GM19468 (cell line): Measurements from ENCODE around the gene ARHGEF17.
A peak's percentile ranks its signal among the peaks of the same experiment; 100 is the strongest.

Source experiments
- ATAC-seq: cut with Tn5 transposase; IDR thresholded peaks from one replicate; pipeline ENCODE4 v1.9.1; 2021; ENCODE audit warnings: mild to moderate bottlenecking, moderate library complexity, moderate number of reproducible peaks; ENCODE audit not compliant: unreplicated experiment; ENCODE audit errors: extremely low read depth

ARHGEF17 gene

DNA sequence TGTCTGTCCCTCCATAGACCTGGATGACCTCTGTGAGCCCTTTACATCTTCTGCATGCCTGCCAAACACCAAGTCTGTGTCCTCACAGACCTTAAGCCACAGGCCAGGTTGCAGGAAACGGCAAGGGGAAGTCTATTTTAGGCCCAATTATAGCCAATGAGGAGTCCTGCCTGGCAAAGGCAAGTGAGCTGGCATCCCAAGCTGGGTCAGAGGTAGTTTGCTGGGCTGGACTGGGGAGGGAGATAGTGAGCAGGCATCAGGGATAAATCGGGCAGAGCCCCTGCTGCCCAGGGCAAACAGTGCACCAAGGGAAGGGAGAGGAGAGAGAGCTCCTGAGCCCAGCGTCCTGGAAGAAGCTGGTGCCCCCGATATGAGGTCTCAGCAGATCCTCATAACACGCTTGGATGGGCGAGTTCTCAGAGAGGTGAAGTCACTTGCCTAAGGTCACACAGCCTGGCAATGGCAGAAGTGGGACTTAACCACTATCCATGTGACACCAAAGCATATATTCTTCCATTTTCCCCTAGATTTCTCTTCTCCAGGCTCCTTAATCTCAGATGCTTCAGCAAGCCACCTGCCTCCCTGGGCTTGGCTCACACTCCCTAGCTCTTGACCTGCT, 64.4 kb downstream of the ARHGEF17 start:
- ATAC-seq = no peak

DNA sequence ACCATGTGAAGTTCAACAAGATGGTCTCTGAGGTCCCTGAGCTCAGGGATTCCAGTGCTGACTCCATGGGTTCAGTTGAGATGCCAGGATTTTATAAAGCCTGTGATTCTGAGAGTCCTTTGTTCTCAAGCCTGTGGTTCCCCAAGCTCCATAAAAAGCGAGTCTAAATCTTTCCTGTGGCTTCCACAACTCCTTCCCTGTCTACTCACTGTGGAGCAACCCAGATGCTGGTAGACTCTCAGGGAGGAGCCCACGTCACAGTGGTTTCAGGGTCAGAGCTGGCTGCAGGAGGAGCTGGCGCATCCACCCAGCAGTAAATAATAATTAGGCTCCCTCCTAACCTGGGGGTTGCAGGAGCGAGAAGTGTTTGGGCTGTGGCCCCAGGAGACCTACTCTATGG, 66.1 kb downstream of the ARHGEF17 start:
- no peak for ATAC-seq

- no peak for ATAC-seq
Observed at GRCh38 chr11:73375830-73376159, 67.7 kb downstream of the ARHGEF17 start.

- ATAC-seq = peak; percentile 79
Observed at GRCh38 chr11:73376160-73376802, 68.2 kb downstream of the ARHGEF17 start, which contains the start of gene RELT. TSS of gene RELT (plus strand) at chr11:73376399. CDS start at chr11:73389137, 12,738 bp downstream.

DNA sequence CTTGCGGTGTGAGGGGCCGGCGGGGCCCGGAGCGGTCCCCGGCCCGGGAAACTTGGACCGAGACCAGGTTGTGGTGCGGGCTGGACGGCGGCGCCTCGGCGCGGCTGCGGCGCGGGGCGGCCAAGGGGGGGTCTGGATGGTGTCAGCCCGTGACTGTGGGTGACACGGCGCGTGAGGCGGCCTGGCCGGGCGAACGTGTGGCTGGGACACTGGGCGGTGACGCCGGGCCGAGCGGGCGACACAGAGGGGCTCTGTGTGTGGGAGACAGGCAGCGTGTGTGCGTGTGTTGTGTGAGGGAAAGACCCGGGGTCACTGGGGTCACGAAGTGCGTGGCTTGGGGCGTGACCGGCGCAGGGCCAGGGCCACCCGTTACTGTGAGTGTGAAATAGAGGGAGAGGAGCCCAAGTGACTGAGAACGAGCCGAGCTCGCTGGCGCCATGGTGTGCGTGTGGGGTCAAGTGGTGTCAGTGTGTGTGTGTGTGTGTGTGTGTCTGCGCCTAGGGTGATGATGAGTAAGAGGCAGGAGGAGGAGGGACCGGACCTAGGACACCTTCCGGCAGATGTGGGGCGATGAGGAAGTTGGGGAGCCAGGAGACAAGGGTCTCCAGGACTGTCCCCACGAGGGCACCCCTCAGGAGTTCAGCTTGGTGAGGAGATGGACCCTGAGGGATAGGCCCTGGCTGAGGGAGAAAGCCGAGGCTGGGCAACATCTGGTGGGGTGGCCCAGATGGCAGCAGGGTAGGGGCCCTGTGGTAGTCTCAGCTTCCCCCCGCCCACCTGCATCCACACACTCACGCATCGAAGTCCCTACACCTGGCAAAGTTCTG, 68.9 kb downstream of the ARHGEF17 start:
- ATAC-seq = no peak

DNA sequence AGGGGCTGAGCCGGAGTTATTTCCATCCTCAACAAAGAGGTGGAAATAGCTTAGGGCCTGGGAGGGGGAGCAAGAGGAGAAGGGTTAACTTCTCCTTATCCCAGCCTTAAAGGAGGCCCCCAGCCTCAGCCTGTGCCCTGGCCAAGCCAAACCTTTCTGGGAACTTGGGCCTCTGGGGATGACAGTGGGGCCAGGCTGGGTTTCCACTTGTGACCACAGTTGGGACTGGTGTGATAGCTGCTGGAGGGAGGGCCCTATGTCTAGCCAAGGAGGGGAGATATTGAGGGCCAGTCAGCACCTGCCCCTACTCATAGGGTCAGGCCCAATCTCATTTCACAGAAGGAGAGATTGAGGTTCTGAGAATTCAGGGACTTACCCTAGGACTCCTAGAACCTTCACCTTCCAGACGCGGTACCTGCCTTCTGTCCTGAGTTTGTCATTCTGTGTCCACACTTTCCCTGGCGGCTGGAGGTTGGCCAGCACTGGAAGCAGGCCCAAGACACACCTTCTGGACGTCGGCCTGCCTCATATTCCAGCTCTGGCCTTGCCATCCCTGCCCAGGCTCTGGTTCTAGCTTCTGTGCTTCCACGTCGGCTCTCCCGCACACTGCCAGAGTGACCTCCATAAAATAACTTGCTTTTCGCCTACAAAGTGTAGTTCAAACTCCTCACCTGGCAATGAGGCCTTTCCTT, 71.3 kb downstream of the ARHGEF17 start:
- ATAC-seq = no peak

DNA sequence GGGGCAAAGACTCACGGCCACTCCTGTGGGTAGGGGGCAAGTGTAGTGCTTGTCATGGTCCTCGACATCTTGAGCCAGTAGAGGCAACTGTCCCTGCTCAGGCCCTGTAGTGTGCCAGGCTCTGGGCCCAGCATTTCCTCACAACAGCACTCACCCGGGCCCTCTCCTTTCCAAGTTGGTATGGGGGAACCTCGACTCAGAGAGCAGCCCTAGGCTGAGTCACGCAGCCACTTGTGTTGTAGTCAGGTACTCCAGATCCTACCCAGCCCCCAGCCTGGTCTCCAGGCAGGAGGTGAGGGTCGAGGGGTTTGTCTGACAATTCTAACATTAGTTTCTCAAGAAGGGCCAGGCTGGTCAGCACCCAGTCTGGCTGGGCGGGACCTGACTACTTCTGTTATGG, 72.3 kb downstream of the ARHGEF17 start:
- ATAC-seq = no peak

DNA sequence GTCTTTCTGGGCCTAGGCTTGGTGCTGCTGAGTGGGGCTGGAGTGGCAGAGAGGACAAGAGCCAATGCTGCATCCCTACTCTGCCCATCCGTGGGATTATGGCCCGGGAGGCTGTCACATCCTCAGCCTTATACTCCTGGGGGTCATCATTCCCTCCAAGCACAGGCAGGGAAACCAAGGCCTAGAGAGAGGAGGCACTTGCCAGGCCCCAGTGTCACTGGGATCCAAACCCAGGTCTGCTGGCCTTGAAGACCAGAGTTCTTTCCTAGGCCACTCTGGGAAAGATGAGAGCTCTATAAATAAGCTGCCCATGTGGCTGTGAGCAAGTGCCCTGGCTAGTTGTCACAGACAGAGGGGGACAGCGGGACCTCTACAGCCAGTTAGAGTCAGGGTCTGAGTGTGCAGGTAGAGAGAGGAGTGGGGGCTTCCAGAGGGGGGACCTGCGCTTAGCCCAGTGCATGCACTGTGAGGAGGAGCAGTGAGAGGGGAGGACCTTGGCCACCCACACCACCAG, 72.9 kb downstream of the ARHGEF17 start:
- ATAC-seq = no peak

DNA sequence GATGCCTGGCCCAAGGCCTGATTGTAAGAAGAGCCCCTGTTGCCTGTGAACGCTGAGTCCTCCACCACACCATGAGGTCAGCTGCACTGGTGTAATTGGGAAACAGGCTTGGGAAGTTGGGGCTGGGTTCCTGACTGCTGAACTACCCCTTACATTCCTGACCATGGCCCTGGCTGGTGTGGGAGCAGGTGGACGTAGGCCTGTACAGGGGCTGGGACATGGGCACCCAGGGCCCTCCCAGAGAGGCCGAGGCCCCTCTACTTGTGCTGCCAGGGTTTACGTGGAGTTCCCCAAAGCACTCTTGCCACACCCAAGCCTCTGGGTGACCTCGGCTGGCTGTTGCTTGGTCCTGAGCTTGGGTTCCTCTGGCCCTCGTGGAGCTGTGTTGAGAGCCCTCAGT, 73.5 kb downstream of the ARHGEF17 start:
- ATAC-seq = no peak

- no peak for ATAC-seq
Observed at GRCh38 chr11:73382183-73382582, 74.1 kb downstream of the ARHGEF17 start.

- ATAC-seq = no peak
Observed at GRCh38 chr11:73382747-73383146, 74.7 kb downstream of the ARHGEF17 start.

DNA sequence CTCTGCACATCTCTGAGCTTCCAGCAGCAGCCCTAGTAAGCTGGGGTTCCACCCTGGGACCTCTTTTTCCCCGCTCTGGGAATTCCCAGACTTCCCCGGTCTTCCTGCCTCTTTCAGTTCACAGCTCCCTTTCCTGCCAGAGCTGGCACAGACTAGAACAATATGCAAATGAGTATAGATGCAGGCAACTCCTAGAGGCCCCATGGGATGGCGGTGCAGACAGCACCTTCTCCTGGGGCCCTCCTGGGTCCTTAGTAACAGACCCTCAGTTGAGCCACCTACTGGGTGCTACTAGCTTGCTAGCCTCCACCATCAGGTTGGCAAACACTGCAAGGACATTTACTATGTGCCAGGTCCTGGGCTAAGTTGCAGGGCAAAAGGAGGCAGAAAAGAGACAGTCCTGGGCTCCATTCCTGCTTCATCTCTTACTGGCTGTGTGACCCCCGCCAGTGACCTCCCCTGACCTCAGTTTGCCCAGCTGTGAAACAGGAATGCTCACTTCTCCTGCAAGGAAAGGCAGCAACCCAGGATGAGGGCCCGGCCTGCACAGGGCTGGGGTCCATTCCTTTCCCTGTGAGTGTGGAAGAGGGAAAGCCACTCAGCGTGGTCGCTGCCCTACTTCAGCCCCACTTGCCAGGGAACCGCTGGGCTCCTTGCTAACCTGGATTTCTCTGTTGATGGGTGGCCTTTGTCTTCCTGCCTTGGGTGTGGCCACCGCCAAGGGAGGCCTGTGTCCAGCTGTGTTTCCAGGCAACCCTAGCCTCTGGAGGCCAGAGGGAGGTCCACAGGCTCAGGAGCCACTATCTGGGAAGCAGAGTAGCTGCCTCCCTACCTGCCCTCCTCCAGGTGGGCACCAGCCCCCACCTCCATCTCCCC, 75.4 kb downstream of the ARHGEF17 start:
- ATAC-seq = no peak

DNA sequence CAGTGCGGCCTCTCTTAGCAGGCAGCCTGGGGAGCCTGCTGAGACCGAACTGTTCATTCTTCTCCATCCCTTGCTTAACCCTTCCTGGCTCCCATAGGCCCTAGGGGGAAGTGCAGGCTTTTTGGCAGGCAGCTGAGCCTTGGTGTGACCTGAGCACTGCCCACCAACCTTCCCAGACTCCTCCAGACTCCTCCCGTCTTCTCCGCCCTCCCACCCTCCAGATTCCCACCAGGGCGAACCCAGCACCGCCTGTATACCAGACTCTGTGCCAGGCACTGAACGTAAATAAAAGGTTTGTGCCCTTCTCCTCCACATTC, 76.0 kb downstream of the ARHGEF17 start:
- no peak for ATAC-seq

DNA sequence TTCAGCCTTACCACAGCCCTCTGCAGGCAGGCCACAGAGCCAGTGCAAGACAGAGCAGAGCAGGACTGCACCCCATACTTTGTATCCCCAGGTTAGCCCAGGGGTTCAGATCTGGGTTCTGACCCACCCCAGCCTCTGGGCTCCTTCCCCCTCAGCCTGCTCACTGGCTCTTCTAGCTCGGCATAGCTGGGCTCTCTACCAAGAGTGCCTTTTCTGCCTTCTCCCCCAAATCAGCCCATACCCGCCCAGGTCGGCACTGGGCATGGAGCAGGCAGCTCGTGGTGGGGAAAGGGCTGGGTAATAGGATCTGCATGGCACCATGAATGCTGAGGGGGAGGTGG, 76.4 kb downstream of the ARHGEF17 start:
- no peak for ATAC-seq

DNA sequence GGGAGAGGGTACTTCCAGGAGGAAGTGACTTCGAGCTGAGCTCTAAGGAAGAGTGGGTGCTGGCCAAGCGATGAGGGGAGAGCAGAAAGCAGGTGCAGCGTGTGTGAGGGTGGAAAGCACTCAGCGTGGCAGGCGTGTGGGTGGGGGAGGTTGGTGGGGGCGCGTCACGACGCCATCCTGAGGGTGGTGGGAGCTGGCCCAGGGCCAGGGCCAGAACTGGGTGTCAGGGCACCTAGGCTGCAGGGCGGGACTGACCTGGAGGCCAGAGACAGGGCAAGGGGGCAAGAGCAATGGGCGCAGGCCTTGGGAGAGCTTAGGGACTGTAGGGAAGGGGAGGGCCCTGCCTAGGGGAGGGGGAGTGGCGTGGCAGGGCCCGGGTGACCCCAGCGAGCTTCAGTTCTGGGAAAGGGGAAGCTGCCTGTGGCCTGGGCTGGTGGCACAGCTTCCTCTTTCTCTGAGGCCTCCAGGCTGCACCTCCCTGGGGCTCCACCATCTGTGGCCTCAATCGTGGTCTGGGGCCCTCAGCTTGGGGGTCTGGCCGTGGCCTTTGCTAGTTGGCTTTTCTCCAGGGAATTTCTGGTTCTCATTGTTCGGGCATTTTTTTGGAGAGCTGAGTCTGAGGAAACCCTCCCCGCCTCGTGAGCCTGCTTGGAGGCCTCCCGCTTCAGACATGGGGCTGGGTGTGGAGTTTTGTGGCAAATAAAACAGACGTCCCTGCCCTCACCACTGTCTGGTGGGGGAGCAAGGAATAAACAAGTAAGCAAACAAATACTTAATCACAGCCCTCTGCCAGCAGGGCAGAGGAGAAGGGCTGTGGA, 77.0 kb downstream of the ARHGEF17 start:
- no peak for ATAC-seq

- no peak for ATAC-seq
Observed at GRCh38 chr11:73386016-73386415, 77.9 kb downstream of the ARHGEF17 start.

DNA sequence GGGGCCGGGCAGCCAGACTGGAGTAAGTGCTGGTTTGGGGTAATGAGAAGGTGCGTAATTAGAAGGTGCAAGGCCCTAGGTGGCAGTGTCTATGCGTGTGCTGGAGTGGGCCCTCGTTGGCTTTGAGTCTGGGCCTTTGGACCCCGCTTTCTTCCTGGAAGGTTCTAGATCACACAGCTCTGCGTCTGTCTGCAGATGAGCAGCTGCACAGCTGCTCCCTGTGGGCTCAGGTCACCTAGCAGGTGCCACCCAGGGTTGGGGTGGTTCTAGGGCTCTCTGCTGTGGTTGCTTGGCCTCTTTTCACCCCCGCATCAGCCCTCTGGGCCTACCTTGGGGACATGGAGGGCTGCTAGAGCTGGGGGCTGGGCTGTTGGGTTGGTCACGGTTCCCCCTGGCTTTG, 78.5 kb downstream of the ARHGEF17 start:
- ATAC-seq = no peak

DNA sequence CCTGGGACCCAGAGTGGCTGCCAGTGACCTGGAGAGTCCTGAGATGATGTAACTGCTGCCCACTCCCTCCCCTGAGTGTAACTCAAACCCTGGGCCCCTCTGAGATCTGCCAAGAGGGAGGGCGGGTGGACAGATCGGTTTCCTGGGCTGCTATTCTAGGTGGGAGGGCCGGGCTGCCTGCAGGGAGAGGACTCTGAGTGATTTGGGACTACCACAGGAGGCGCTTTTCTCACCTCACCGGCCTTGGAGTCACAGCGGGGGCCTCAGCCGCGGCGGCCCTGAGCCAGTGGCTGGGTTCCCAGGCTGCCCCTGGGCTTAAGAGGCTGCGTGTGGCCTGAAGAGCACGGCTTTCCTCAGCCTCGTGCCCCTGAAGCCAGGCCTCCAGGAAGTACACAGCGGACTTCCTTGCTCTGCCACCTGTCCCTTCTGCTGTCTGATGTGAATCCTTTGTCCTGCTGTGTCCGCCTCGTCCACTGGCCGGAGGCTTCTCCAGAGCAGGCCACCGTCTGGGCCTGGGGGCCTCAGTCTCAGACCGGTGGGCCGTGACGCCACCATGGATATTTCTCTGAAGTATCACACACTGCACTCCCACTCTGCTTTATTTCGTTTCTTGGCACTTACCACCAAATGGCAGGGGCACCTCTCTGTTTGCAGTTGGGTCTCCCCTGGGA, 79.7 kb downstream of the ARHGEF17 start:
- ATAC-seq = no peak
